ENCODE data around the gene BIN2.
A peak's percentile ranks its signal among the peaks of the same experiment; 100 is the strongest.
"Not testable (repeated sequence)": the region's sequence is repeated elsewhere in the genome, so short reads cannot be mapped to it uniquely, and the experiment has no call there.

Gene BIN2

GRCh38 chr12:51343201-51343600, 19.2 kb upstream of the BIN2 start:
- no peak for DNase-seq

GRCh38 chr12:51342416-51342815, 18.4 kb upstream of the BIN2 start:
- no peak for DNase-seq

- peak; percentile 27 to 78 for DNase-seq
Measured at GRCh38 chr12:51341251-51342007, 17.5 kb upstream of the BIN2 start.

- no peak for DNase-seq
Measured at GRCh38 chr12:51339750-51340149, 15.8 kb upstream of the BIN2 start.

GRCh38 chr12:51337336-51337735, 13.4 kb upstream of the BIN2 start:
- not testable (repeated sequence) for DNase-seq

GRCh38 chr12:51335931-51336330, 12.0 kb upstream of the BIN2 start:
- no peak for DNase-seq

- no peak for DNase-seq
Measured at GRCh38 chr12:51334764-51335163, 10.8 kb upstream of the BIN2 start.

- DNase-seq = no peak
Measured at GRCh38 chr12:51333536-51333935, 9.6 kb upstream of the BIN2 start.

GRCh38 chr12:51330186-51330585, 6.2 kb upstream of the BIN2 start:
- no peak for DNase-seq

- no peak for DNase-seq
Measured at GRCh38 chr12:51329742-51330141, 5.8 kb upstream of the BIN2 start.

- DNase-seq = no peak
Measured at GRCh38 chr12:51328587-51328986, 4.6 kb upstream of the BIN2 start.

GRCh38 chr12:51326698-51327439, 2.9 kb upstream of the BIN2 start:
- no peak for DNase-seq

GRCh38 chr12:51324953-51325352, 979 bp upstream of the BIN2 start:
- DNase-seq = no peak

GRCh38 chr12:51323317-51323960, 535 bp downstream of the BIN2 start:
- DNase-seq = no peak

- no peak for DNase-seq
Measured at GRCh38 chr12:51322452-51322851, 1.5 kb downstream of the BIN2 start.

- DNase-seq = no peak
Measured at GRCh38 chr12:51321882-51322281, 2.1 kb downstream of the BIN2 start.

- no peak for DNase-seq
Measured at GRCh38 chr12:51320695-51321320, 3.2 kb downstream of the BIN2 start.

- no peak for DNase-seq
Measured at GRCh38 chr12:51320311-51320694, 3.7 kb downstream of the BIN2 start.

- DNase-seq = no peak
Measured at GRCh38 chr12:51318846-51319599, 5.0 kb downstream of the BIN2 start.

- not testable (repeated sequence) for DNase-seq
Measured at GRCh38 chr12:51318057-51318806, 5.7 kb downstream of the BIN2 start.

- DNase-seq = no peak
Measured at GRCh38 chr12:51311389-51311788, 12.6 kb downstream of the BIN2 start.

Data from NCI-H446 (cell line).